DOHH2 (cell line): ENCODE data around the gene COL9A2.
A peak's percentile ranks its signal among the peaks of the same experiment; 100 is the strongest.

Experiments
- CTCF ChIP-seq: fragments of 200-600 bp; sonication (generic); IDR thresholded peaks from one replicate; pipeline ENCODE4 v1.5.1; 2014; ENCODE audit warnings: antibody characterized with exemption, mild to moderate bottlenecking, low read depth, low read length; ENCODE audit not compliant: poor library complexity, severe bottlenecking
- EZH2phosphoT487 ChIP-seq: fragments of 200-600 bp; sonication (generic); IDR thresholded peaks from 2 replicates; pipeline ENCODE4 v1.6.1; 2017; ENCODE audit warnings: borderline replicate concordance, mild to moderate bottlenecking, antibody characterized with exemption, low read length, moderate library complexity, mixed read lengths

DNA sequence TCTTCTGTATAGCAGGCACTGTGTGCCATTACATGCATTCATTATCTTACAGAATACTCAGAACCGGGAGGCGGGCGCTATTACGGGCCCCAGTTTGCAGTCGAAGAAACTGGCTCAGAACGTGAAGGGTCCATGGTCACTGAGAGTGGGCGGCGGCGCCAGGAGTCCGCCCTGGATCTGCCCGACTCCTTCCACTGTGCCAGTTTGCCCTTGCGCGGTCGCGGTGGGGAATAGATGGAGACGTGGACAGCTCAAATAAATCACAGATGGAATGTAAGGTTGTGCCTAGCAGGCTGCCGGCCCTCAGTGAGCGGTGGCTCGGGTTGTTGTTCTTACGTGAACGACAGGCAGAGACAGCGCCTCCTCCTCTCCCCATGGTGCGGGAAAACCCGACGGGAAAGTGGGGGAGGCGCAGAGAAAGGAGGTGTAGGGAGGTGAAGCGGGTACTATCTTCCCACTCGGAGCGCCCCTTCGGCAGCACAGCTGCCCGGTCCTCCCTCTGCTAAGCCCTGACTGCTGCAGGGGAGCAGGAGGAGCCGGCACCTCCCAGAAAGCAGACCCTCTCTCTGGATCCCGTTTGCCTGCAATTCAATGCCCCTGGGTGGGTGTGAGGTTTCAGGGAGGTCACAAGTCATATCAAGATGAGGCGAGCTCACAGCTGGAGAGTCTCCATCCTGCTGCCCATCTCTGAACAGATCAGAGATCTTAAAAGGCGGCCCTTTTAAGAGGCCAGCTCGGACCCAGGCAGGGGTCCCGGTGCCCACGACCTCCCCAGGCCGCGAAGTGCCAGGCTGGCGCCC is 1.1 kb downstream of the COL9A2 start:
- TF ChIP-seq CTCF (no peak), EZH2phosphoT487 (peak; percentile 87; the same call in 1 of the 2 replicates)
